Measurements from ENCODE around the gene FOXS1. TPM values are rescaled to one million over a fixed set of nuclear protein-coding genes. Genes with fewer than 3 reads are reported as not detected.

The FOXS1 gene
- total RNA-seq, 5 donors from 2014 or later (not counting 1 experiment from before 2014, with no cell fraction given): not detected

GRCh38 chr20:31809661-31810060 is 35.7 kb downstream of the FOXS1 start:
- Histone ChIP-seq H3K9me3 (no peaks in the 10 kb centered on the region), H3K27me3 (replicated peaks in 1 of 2; ENCODE audit: control insufficient read depth in 2 of 2, extremely low read depth in 1 of 2, insufficient read depth in 2 of 2, low read length in 1 of 2) (no peaks in the 10 kb centered on the region), H3K4me3 (ENCODE audit: control insufficient read depth in 1 of 2, extremely low read depth in 1 of 2, low read length in 1 of 2) (no peak overlapping the region), H3K4me1 (ENCODE audit: control insufficient read depth in 1 of 2, extremely low read depth in 1 of 2, insufficient read depth in 2 of 2, low read length in 2 of 2) (no peaks in the 10 kb centered on the region), H3K36me3 (ENCODE audit: control insufficient read depth in 2 of 2, extremely low read depth in 1 of 2, insufficient read depth in 1 of 2, low read length in 1 of 2) (no peaks in the 10 kb centered on the region), H3K27ac (ENCODE audit: low read length) (no peak overlapping the region)
- CTCF ChIA-PET: interaction anchor here (0.7 to 1.7 kb wide), 2 partner anchors 8 to 14 kb away, joined by 3 to 4 read pairs; no protein-coding TSS in a partner anchor
- POLR2A ChIA-PET: no interaction called here
- Mint-ChIP-seq H3K36me3 (no peaks in the 10 kb centered on the region), H3K27ac (no peak overlapping the region), H3K4me3 (no peak overlapping the region), H3K4me1 (peaks cover 0 to 3% (median under 1%) of the 10 kb centered on the region in 3 donors), H3K27me3 (no peaks in the 10 kb centered on the region), H3K9me3 (no peaks in the 10 kb centered on the region)
- ATAC-seq (replicated peaks in 1 of 4) (no peak), DNase-seq (no peak)
- WGBS (ENCODE audit: insufficient coverage): 100% methylated on average over 2 of the region's 3 CpGs

- ChIA-PET CTCF (interaction anchor here in 1 of 2 donors (1.7 kb wide), 1 partner anchor 15 kb away, joined by 4 read pairs; no protein-coding TSS in a partner anchor), POLR2A (no interaction called here)
- H3K9me3 ChIP-seq: no peaks in the 10 kb centered on the region
- no peak overlapping the region for H3K4me3 ChIP-seq (ENCODE audit: control insufficient read depth in 1 of 2, extremely low read depth in 1 of 2, low read length in 1 of 2)
- Mint-ChIP-seq H3K27ac (no peak overlapping the region), H3K9me3 (no peaks in the 10 kb centered on the region), H3K27me3 (no peaks in the 10 kb centered on the region), H3K36me3 (no peaks in the 10 kb centered on the region), H3K4me1 (peaks cover 10 to 14% (median 13%) of the 10 kb centered on the region in 3 donors), H3K4me3 (no peak overlapping the region)
- peaks cover 3 to 7% of the 10 kb centered on the region in 2 experiments for H3K4me1 ChIP-seq (ENCODE audit: control insufficient read depth in 1 of 2, extremely low read depth in 1 of 2, insufficient read depth in 2 of 2, low read length in 2 of 2)
- DNase-seq (no peak), ATAC-seq (replicated peaks in 1 of 4) (no peak)
- no CpG with 5 or more reads among the region's 3 CpGs for WGBS (ENCODE audit: insufficient coverage)
- H3K27me3 ChIP-seq (replicated peaks in 1 of 2; ENCODE audit: control insufficient read depth in 2 of 2, extremely low read depth in 1 of 2, insufficient read depth in 2 of 2, low read length in 1 of 2): no peaks in the 10 kb centered on the region
- no peaks in the 10 kb centered on the region for H3K36me3 ChIP-seq (ENCODE audit: control insufficient read depth in 2 of 2, extremely low read depth in 1 of 2, insufficient read depth in 1 of 2, low read length in 1 of 2)
- H3K27ac ChIP-seq (ENCODE audit: low read length): no peak overlapping the region
Measured at GRCh38 chr20:31808481-31808880, 36.9 kb downstream of the FOXS1 start.

- 76% methylated on average over 5 of the region's 8 CpGs for WGBS (ENCODE audit: insufficient coverage)
Measured at GRCh38 chr20:31806564-31807355, 38.6 kb downstream of the FOXS1 start.

GRCh38 chr20:31803552-31804291 is 41.7 kb downstream of the FOXS1 start:
- H3K27ac Mint-ChIP-seq: no peak overlapping the region
- Histone ChIP-seq H3K4me3 (ENCODE audit: control insufficient read depth in 1 of 2, extremely low read depth in 1 of 2, low read length in 1 of 2) (no peak overlapping the region), H3K27ac (ENCODE audit: low read length) (no peak overlapping the region), H3K27me3 (replicated peaks in 1 of 2; ENCODE audit: control insufficient read depth in 2 of 2, extremely low read depth in 1 of 2, insufficient read depth in 2 of 2, low read length in 1 of 2) (no peaks in the 10 kb centered on the region), H3K4me1 (ENCODE audit: control insufficient read depth in 1 of 2, extremely low read depth in 1 of 2, insufficient read depth in 2 of 2, low read length in 2 of 2) (peaks cover 4 to 11% of the 10 kb centered on the region in 2 experiments), H3K36me3 (ENCODE audit: control insufficient read depth in 2 of 2, extremely low read depth in 1 of 2, insufficient read depth in 1 of 2, low read length in 1 of 2) (no peaks in the 10 kb centered on the region), H3K9me3 (no peaks in the 10 kb centered on the region)
- no peaks in the 10 kb centered on the region for H3K27me3 Mint-ChIP-seq
- H3K4me1 Mint-ChIP-seq: peaks cover 13 to 17% (median 17%) of the 10 kb centered on the region in 3 donors
- peak overlapping the region in 1 of 3 donors; percentile 1 for H3K4me3 Mint-ChIP-seq
- ChIA-PET POLR2A (no interaction called here), CTCF (no interaction called here)
- no peaks in the 10 kb centered on the region for H3K36me3 Mint-ChIP-seq
- ATAC-seq (replicated peaks in 1 of 4) (no peak), DNase-seq (peak in 1 of 35 experiments; percentile 4)
- H3K9me3 Mint-ChIP-seq: no peaks in the 10 kb centered on the region
- WGBS (ENCODE audit: insufficient coverage): 92% methylated on average over 3 of the region's 7 CpGs

More at GRCh38 chr20:31806564-31807355, 38.6 kb downstream of the FOXS1 start:
- Mint-ChIP-seq H3K27ac (no peak overlapping the region), H3K4me3 (no peak overlapping the region), H3K36me3 (no peaks in the 10 kb centered on the region), H3K4me1 (peaks cover 13 to 17% (median 17%) of the 10 kb centered on the region in 3 donors), H3K27me3 (no peaks in the 10 kb centered on the region), H3K9me3 (no peaks in the 10 kb centered on the region)
- no peak overlapping the region for H3K4me3 ChIP-seq (ENCODE audit: control insufficient read depth in 1 of 2, extremely low read depth in 1 of 2, low read length in 1 of 2)
- ChIA-PET CTCF (interaction anchor here in 1 of 2 donors (0.7 kb wide), 1 partner anchor 293 kb away, joined by 3 read pairs; the partner anchor contains the start of gene HM13), POLR2A (no interaction called here)
- no peaks in the 10 kb centered on the region for H3K36me3 ChIP-seq (ENCODE audit: control insufficient read depth in 2 of 2, extremely low read depth in 1 of 2, insufficient read depth in 1 of 2, low read length in 1 of 2)
- H3K4me1 ChIP-seq (ENCODE audit: control insufficient read depth in 1 of 2, extremely low read depth in 1 of 2, insufficient read depth in 2 of 2, low read length in 2 of 2): peaks cover 4 to 11% of the 10 kb centered on the region in 2 experiments
- no peak for ATAC-seq (replicated peaks in 1 of 4)
- no peak for DNase-seq
- H3K9me3 ChIP-seq: no peaks in the 10 kb centered on the region
- no peak overlapping the region for H3K27ac ChIP-seq (ENCODE audit: low read length)
- H3K27me3 ChIP-seq (replicated peaks in 1 of 2; ENCODE audit: control insufficient read depth in 2 of 2, extremely low read depth in 1 of 2, insufficient read depth in 2 of 2, low read length in 1 of 2): no peaks in the 10 kb centered on the region

GRCh38 chr20:31801508-31801907 is 43.9 kb downstream of the FOXS1 start:
- WGBS (ENCODE audit: insufficient coverage): 97% methylated on average over 6 of the region's 7 CpGs

GRCh38 chr20:31797364-31797763 is 48.0 kb downstream of the FOXS1 start:
- H3K27me3 ChIP-seq (replicated peaks in 1 of 2; ENCODE audit: control insufficient read depth in 2 of 2, extremely low read depth in 1 of 2, insufficient read depth in 2 of 2, low read length in 1 of 2): no peaks in the 10 kb centered on the region
- H3K9me3 ChIP-seq: no peaks in the 10 kb centered on the region
- H3K9me3 Mint-ChIP-seq: no peaks in the 10 kb centered on the region
- WGBS (ENCODE audit: insufficient coverage): 96% methylated on average over 3 of the region's 3 CpGs
- no peak overlapping the region for H3K27ac Mint-ChIP-seq
- POLR2A ChIA-PET: no interaction called here
- H3K27ac ChIP-seq (ENCODE audit: low read length): no peak overlapping the region
- H3K4me1 Mint-ChIP-seq: no peaks in the 10 kb centered on the region
- no peaks in the 10 kb centered on the region for H3K4me1 ChIP-seq (ENCODE audit: control insufficient read depth in 1 of 2, extremely low read depth in 1 of 2, insufficient read depth in 2 of 2, low read length in 2 of 2)
- no peaks in the 10 kb centered on the region for H3K36me3 Mint-ChIP-seq
- H3K27me3 Mint-ChIP-seq: no peaks in the 10 kb centered on the region
- no peak overlapping the region for H3K4me3 ChIP-seq (ENCODE audit: control insufficient read depth in 1 of 2, extremely low read depth in 1 of 2, low read length in 1 of 2)
- CTCF ChIA-PET: no interaction called here
- no peak overlapping the region for H3K4me3 Mint-ChIP-seq
- no peak for DNase-seq
- no peak for ATAC-seq (replicated peaks in 1 of 4)
- H3K36me3 ChIP-seq (ENCODE audit: control insufficient read depth in 2 of 2, extremely low read depth in 1 of 2, insufficient read depth in 1 of 2, low read length in 1 of 2): no peaks in the 10 kb centered on the region

More at GRCh38 chr20:31801508-31801907, 43.9 kb downstream of the FOXS1 start:
- H3K4me1 Mint-ChIP-seq: peaks cover 13 to 17% (median 16%) of the 10 kb centered on the region in 3 donors
- Histone ChIP-seq H3K36me3 (ENCODE audit: control insufficient read depth in 2 of 2, extremely low read depth in 1 of 2, insufficient read depth in 1 of 2, low read length in 1 of 2) (no peaks in the 10 kb centered on the region), H3K9me3 (no peaks in the 10 kb centered on the region), H3K27ac (ENCODE audit: low read length) (no peak overlapping the region), H3K27me3 (replicated peaks in 1 of 2; ENCODE audit: control insufficient read depth in 2 of 2, extremely low read depth in 1 of 2, insufficient read depth in 2 of 2, low read length in 1 of 2) (no peaks in the 10 kb centered on the region), H3K4me3 (ENCODE audit: control insufficient read depth in 1 of 2, extremely low read depth in 1 of 2, low read length in 1 of 2) (no peak overlapping the region), H3K4me1 (ENCODE audit: control insufficient read depth in 1 of 2, extremely low read depth in 1 of 2, insufficient read depth in 2 of 2, low read length in 2 of 2) (peaks cover 4 to 11% of the 10 kb centered on the region in 2 experiments)
- no peaks in the 10 kb centered on the region for H3K36me3 Mint-ChIP-seq
- no peak for DNase-seq
- ChIA-PET CTCF (no interaction called here), POLR2A (no interaction called here)
- H3K9me3 Mint-ChIP-seq: no peaks in the 10 kb centered on the region
- H3K27ac Mint-ChIP-seq: no peak overlapping the region
- no peak overlapping the region for H3K4me3 Mint-ChIP-seq
- no peak for ATAC-seq (replicated peaks in 1 of 4)
- no peaks in the 10 kb centered on the region for H3K27me3 Mint-ChIP-seq
